Vagina (tissue), 2 donors: ENCODE data around the gene CTNNA3. TPM values are rescaled to one million over a fixed set of nuclear protein-coding genes. Genes with fewer than 3 reads are reported as not detected.

Experiments
- DNase-seq, 2 donors: peaks; one replicate each; pipeline ENCODE4 v3.0.0-alpha.2; 2017; ENCODE audit errors: extremely low spot score in 2 of 2
- H3K27ac ChIP-seq: fragments of 200-600 bp; sonication (generic); one replicate; pipeline ENCODE4 v1.5.1; 2019
- H3K27me3 ChIP-seq: fragments of 200-600 bp; sonication (generic); one replicate; pipeline ENCODE4 v1.5.1; 2019
- H3K36me3 ChIP-seq, 2 donors: fragments of 200-600 bp; sonication (generic); one replicate each; pipeline ENCODE4 v1.5.1; 2017 to 2019
- H3K4me1 ChIP-seq: fragments of 200-600 bp; sonication (generic); one replicate; pipeline ENCODE4 v1.5.1; 2019
- H3K4me3 ChIP-seq, 2 donors: fragments of 200-600 bp; sonication (generic); 1 replicate in 1 of 2; 2 replicates in 1 of 2; pipeline ENCODE4 v1.5.1; 2016 to 2019
- H3K9me3 ChIP-seq: fragments of 200-600 bp; sonication (generic); one replicate; pipeline ENCODE4 v1.5.1; 2019
- CTCF ChIP-seq, 3 experiments: fragments of 450-650 bp in 2 of 3; fragments of 200-600 bp in 1 of 3; sonication (generic) in 1 of 3; IDR thresholded peaks; one replicate each; pipeline ENCODE4 v1.5.1; 2017 to 2019; ENCODE audit warnings: antibody characterized with exemption in 3 of 3, mild to moderate bottlenecking in 2 of 3, moderate library complexity in 2 of 3
- POLR2A ChIP-seq, 2 donors: fragments of 450-650 bp; IDR thresholded peaks; one replicate each; pipeline ENCODE4 v1.6.1; 2017; ENCODE audit warnings: antibody characterized with exemption in 2 of 2, mild to moderate bottlenecking in 2 of 2, moderate library complexity in 2 of 2
- POLR2AphosphoS5 ChIP-seq, 2 donors: sonication (generic); formaldehyde crosslinking; IDR thresholded peaks; one replicate each; pipeline ENCODE4 v1.9.0; 2017; ENCODE audit warnings: antibody characterized with exemption in 2 of 2, mild to moderate bottlenecking in 2 of 2, low read depth in 1 of 2; ENCODE audit not compliant: insufficient read depth in 1 of 2
- intact Hi-C: fragments of 100-400 bp; cut with DNase I; formaldehyde crosslinking; loops from one replicate; pipeline ENCODE4 v1.15.1; 2023
- total RNA-seq: library from RNA; depleted of rRNA; stranded (reverse); fragments of >200 nt; gene quantifications from one replicate; pipeline ENCODE4 v1.2.3, GENCODE V29; 2016

CTNNA3 gene
- total RNA-seq, 1 donor from 2014 or later, result 0.98 TPM

GRCh38 chr10:67665491-67665890 lies 30.5 kb downstream of the CTNNA3 start:
- no peaks in the 10 kb centered on the region for H3K4me1 ChIP-seq
- H3K27me3 ChIP-seq, result no peaks in the 10 kb centered on the region
- no peaks in the 10 kb centered on the region for H3K9me3 ChIP-seq
- H3K4me3 ChIP-seq, result no peak overlapping the region
- TF ChIP-seq CTCF (IDR thresholded peaks at IDR 0.05) (no peak), POLR2A (IDR thresholded peaks at IDR 0.05) (no peak), POLR2AphosphoS5 (IDR thresholded peaks at IDR 0.05; ENCODE audit: insufficient read depth in 1 of 2, low read depth in 1 of 2) (no peak)
- no peaks in the 10 kb centered on the region for H3K36me3 ChIP-seq
- no peak for DNase-seq
- intact Hi-C loops, result loop anchor here (10.0 kb wide), 1 partner anchor 119 kb away; no protein-coding TSS in a partner anchor
- no peak overlapping the region for H3K27ac ChIP-seq

- TF ChIP-seq CTCF (IDR thresholded peaks at IDR 0.05) (no peak), POLR2A (IDR thresholded peaks at IDR 0.05) (no peak), POLR2AphosphoS5 (IDR thresholded peaks at IDR 0.05; ENCODE audit: insufficient read depth in 1 of 2, low read depth in 1 of 2) (no peak)
- no peak overlapping the region for H3K4me3 ChIP-seq
- no peak for DNase-seq
- H3K27me3 ChIP-seq, result no peaks in the 10 kb centered on the region
- no peaks in the 10 kb centered on the region for H3K4me1 ChIP-seq
- intact Hi-C loops, result loop anchor here (10.0 kb wide), 1 partner anchor 120 kb away; no protein-coding TSS in a partner anchor
- H3K27ac ChIP-seq, result no peak overlapping the region
- no peaks in the 10 kb centered on the region for H3K9me3 ChIP-seq
- H3K36me3 ChIP-seq, result no peaks in the 10 kb centered on the region
Measured at GRCh38 chr10:67664942-67665341, 31.1 kb downstream of the CTNNA3 start.

GRCh38 chr10:67663449-67664087 lies 32.4 kb downstream of the CTNNA3 start:
- Histone ChIP-seq H3K27ac (no peak overlapping the region), H3K4me3 (no peak overlapping the region), H3K27me3 (no peaks in the 10 kb centered on the region), H3K9me3 (no peaks in the 10 kb centered on the region), H3K36me3 (no peaks in the 10 kb centered on the region), H3K4me1 (no peaks in the 10 kb centered on the region)
- no peak for DNase-seq
- no peak for TF ChIP-seq POLR2AphosphoS5 (IDR thresholded peaks at IDR 0.05; ENCODE audit: insufficient read depth in 1 of 2, low read depth in 1 of 2)
- no peak for TF ChIP-seq POLR2A (IDR thresholded peaks at IDR 0.05)
- TF ChIP-seq CTCF (IDR thresholded peaks at IDR 0.05), result no peak
- intact Hi-C loops, result loop anchor here (10.0 kb wide), 1 partner anchor 121 kb away; no protein-coding TSS in a partner anchor

GRCh38 chr10:67662415-67662814 lies 33.6 kb downstream of the CTNNA3 start:
- intact Hi-C loops, result loop anchor here (10.0 kb wide), 1 partner anchor 122 kb away; no protein-coding TSS in a partner anchor
- H3K36me3 ChIP-seq, result no peaks in the 10 kb centered on the region
- H3K27me3 ChIP-seq, result no peaks in the 10 kb centered on the region
- no peak overlapping the region for H3K4me3 ChIP-seq
- TF ChIP-seq POLR2AphosphoS5 (IDR thresholded peaks at IDR 0.05; ENCODE audit: insufficient read depth in 1 of 2, low read depth in 1 of 2) (no peak), CTCF (IDR thresholded peaks at IDR 0.05) (no peak), POLR2A (IDR thresholded peaks at IDR 0.05) (no peak)
- no peak overlapping the region for H3K27ac ChIP-seq
- H3K4me1 ChIP-seq, result no peaks in the 10 kb centered on the region
- DNase-seq, result no peak
- H3K9me3 ChIP-seq, result no peaks in the 10 kb centered on the region

GRCh38 chr10:67659497-67659896 lies 36.5 kb downstream of the CTNNA3 start:
- TF ChIP-seq POLR2AphosphoS5 (IDR thresholded peaks at IDR 0.05; ENCODE audit: insufficient read depth in 1 of 2, low read depth in 1 of 2) (no peak), POLR2A (IDR thresholded peaks at IDR 0.05) (no peak), CTCF (IDR thresholded peaks at IDR 0.05) (no peak)
- no peak overlapping the region for H3K4me3 ChIP-seq
- no peaks in the 10 kb centered on the region for H3K4me1 ChIP-seq
- no peak for DNase-seq
- intact Hi-C loops, result no loop called here
- no peaks in the 10 kb centered on the region for H3K36me3 ChIP-seq
- H3K27me3 ChIP-seq, result no peaks in the 10 kb centered on the region
- no peaks in the 10 kb centered on the region for H3K9me3 ChIP-seq
- no peak overlapping the region for H3K27ac ChIP-seq
